Mesothelial cell of epicardium (in vitro differentiated cells): ENCODE data around the gene CRYZL1. TPM values are rescaled to one million over a fixed set of nuclear protein-coding genes. Genes with fewer than 3 reads are reported as not detected.

Source experiments
- DNase-seq, 2 experiments: peaks; one replicate each; pipeline ENCODE4 v3.0.0; 2021; ENCODE audit warnings: low spot score in 2 of 2; ENCODE audit not compliant: unreplicated experiment in 2 of 2
- H3K27ac Mint-ChIP-seq: 2 replicates; pipeline ENCODE4 v1.8.0; 2021; ENCODE audit warnings: mixed read lengths
- H3K27me3 Mint-ChIP-seq: 2 replicates; pipeline ENCODE4 v1.8.0; 2021; ENCODE audit warnings: low read depth, mixed read lengths
- H3K36me3 Mint-ChIP-seq: 2 replicates; pipeline ENCODE4 v1.8.0; 2021; ENCODE audit warnings: mixed read lengths
- H3K4me1 Mint-ChIP-seq: 2 replicates; pipeline ENCODE4 v1.8.0; 2021; ENCODE audit warnings: mixed read lengths
- H3K4me3 Mint-ChIP-seq: 2 replicates; pipeline ENCODE4 v1.8.0; 2021; ENCODE audit warnings: mild to moderate bottlenecking, moderate library complexity, mixed read lengths
- H3K9me3 Mint-ChIP-seq: 2 replicates; pipeline ENCODE4 v1.8.0; 2021; ENCODE audit warnings: mixed read lengths
- CTCF ChIP-seq: fragments of 200-600 bp; sonication (generic); IDR thresholded peaks from one replicate; pipeline ENCODE4 v1.5.0; 2021; ENCODE audit warnings: antibody characterized with exemption; ENCODE audit not compliant: unreplicated experiment
- total RNA-seq: library from RNA; stranded (reverse); gene quantifications from 3 replicates; pipeline ENCODE4 v1.2.1, GENCODE V29; 2021

Gene CRYZL1
- total RNA-seq, 1 donor from 2014 or later = 63.0 TPM

- Mint-ChIP-seq H3K27me3 (no peaks in the 10 kb centered on the region), H3K36me3 (peaks cover 2% of the 10 kb centered on the region), H3K27ac (peak overlapping the region; percentile 57), H3K9me3 (no peaks in the 10 kb centered on the region), H3K4me3 (no peak overlapping the region), H3K4me1 (peaks cover 13% of the 10 kb centered on the region)
- no peak for DNase-seq
- no peak for TF ChIP-seq CTCF
Measured at GRCh38 chr21:33668180-33668579, 26.6 kb upstream of the CRYZL1 start.

DNA sequence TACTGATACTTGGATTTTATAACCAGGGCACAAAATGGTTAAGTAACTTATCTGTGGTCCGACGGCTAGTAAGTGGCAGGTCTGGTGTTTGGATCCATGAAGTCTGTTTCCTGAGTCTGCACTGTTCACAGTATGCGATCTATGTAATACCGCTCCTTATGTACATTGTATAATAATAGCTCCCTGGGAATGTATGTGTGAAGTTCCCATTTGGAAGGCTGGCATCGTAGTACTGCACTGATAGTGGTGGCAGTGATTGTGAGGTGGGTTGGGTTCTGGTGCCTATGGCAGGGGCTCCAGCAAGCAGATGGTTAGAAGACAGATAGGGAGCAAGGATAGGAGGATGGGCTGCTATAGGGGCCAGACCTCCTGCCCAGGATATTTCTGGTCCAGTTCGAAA, 26.1 kb upstream of the CRYZL1 start:
- no peak for DNase-seq
- Mint-ChIP-seq H3K27me3 (no peaks in the 10 kb centered on the region), H3K4me3 (no peak overlapping the region), H3K9me3 (no peaks in the 10 kb centered on the region), H3K36me3 (peaks cover 2% of the 10 kb centered on the region), H3K4me1 (peaks cover 13% of the 10 kb centered on the region), H3K27ac (peak overlapping the region; percentile 57)
- no peak for TF ChIP-seq CTCF

DNA sequence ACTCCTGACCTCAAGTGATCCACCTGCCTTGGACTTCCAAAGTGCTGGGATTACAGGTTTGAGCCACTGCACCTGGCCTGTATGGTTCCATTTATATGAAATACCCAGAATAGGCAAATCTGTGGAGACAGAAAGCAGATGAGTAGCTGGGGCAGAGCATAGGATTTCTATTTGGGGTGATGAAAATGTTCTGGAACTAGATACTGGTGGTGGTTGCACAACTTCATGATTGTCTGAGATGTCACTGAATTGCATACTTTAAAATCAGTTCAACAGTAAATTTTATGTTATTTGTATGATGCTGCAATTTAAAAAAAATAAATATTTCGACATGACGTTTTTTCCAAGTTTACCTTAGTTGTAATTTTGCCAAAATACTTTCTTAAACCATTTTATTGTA, 24.6 kb upstream of the CRYZL1 start:
- Mint-ChIP-seq H3K27ac (no peak overlapping the region), H3K36me3 (peaks cover 6% of the 10 kb centered on the region), H3K27me3 (no peaks in the 10 kb centered on the region), H3K4me3 (no peak overlapping the region), H3K9me3 (peaks cover 8% of the 10 kb centered on the region), H3K4me1 (peaks cover 17% of the 10 kb centered on the region)
- DNase-seq = no peak
- no peak for TF ChIP-seq CTCF

GRCh38 chr21:33664135-33664534, 22.6 kb upstream of the CRYZL1 start:
- no peak for TF ChIP-seq CTCF
- Mint-ChIP-seq H3K4me3 (no peak overlapping the region), H3K36me3 (peaks cover 17% of the 10 kb centered on the region), H3K27me3 (no peaks in the 10 kb centered on the region), H3K9me3 (peaks cover 17% of the 10 kb centered on the region), H3K27ac (no peak overlapping the region), H3K4me1 (peaks cover 17% of the 10 kb centered on the region)
- DNase-seq = no peak

DNA sequence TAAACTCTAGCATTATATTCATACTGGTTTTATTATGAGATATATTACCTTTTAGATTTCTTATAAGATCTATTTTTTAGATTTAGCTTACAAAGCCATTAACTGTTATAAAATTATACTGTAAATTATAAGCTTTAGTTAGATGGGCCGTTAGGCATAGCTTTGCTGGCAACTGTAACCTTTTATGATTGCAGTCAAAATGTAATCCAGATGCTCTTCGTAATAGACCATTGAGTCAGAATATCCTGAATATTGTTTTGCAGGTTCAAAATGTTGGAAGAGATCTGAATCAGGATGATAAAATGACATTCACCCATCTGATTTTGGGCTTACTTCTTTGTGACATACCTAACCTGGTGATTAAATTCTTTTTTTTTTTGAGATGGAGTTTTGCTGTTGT, 21.7 kb upstream of the CRYZL1 start:
- no peak for TF ChIP-seq CTCF
- Mint-ChIP-seq H3K27ac (no peak overlapping the region), H3K4me3 (no peak overlapping the region), H3K4me1 (peaks cover 15% of the 10 kb centered on the region), H3K9me3 (peaks cover 17% of the 10 kb centered on the region), H3K36me3 (peaks cover 22% of the 10 kb centered on the region), H3K27me3 (no peaks in the 10 kb centered on the region)
- DNase-seq = no peak

GRCh38 chr21:33662046-33662445, 20.5 kb upstream of the CRYZL1 start:
- peaks cover 17% of the 10 kb centered on the region for H3K9me3 Mint-ChIP-seq
- peaks cover 9% of the 10 kb centered on the region for H3K4me1 Mint-ChIP-seq
- DNase-seq = no peak
- H3K27me3 Mint-ChIP-seq = no peaks in the 10 kb centered on the region
- TF ChIP-seq CTCF = no peak
- H3K36me3 Mint-ChIP-seq = peaks cover 22% of the 10 kb centered on the region
- peak overlapping the region; percentile 72 for H3K27ac Mint-ChIP-seq
- H3K4me3 Mint-ChIP-seq = no peak overlapping the region
